ENCODE results near the gene FHIP1A.

The FHIP1A gene

DNA sequence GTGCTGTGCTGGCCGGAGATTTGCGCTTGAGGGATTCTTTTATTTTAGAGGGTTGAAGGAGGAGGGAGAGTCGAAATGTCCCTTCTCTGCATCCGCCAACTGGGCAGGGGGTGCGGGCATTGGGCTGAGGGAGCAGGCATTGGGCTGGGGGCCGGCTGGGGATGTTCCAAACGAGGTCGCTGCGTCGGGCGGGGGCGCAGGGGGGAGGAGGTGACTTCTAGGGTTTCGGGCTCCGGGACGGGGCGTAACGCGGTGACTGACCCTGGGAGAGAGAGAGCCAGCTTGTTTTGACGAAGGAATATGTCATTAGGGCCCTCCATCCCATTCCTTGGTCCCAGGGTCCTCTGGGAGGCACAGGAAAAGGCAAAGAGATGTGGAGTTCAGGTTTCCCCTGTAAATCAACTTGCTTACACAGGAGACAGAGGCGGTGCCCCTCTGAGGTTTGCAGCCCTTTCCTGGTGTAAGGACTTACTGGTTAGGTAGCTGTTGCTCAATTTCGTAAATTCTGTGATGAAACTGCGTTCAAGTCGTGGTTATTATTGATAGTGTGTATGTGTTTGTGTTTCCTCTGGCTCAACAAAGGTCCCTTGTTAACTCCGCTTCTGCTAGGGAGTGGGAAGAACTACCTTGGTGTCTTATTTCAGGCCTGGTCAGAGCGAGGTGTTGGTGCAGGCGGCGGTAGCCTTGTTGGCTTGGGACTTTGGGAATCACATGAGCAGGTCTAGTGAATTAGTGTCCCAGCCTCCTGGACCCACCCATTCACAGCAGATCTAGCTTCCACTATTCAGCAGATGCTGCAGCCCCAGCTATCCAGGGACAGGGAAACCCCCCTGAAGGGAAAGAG is 716 bp downstream of the FHIP1A start:
- peak overlapping the region; percentile 51 to 73 (median 65); a peak in 19 of 20 replicates for H3K4me3 ChIP-seq
- no peaks in the 10 kb centered on the region for H3K9me3 ChIP-seq (replicated peaks in 1 of 11)
- H3K36me3 ChIP-seq = no peaks in the 10 kb centered on the region
- peak overlapping the region in 7 of 11 experiments; percentile 39 to 71 (median 58); a peak in 9 of 22 replicates for H3K9ac ChIP-seq
- H4K20me1 ChIP-seq = peaks cover 0 to 13% (median 0%) of the 10 kb centered on the region in 11 experiments; a peak in 3 of 22 replicates
- H3K4me1 ChIP-seq = peaks cover 18 to 32% (median 27%) of the 10 kb centered on the region in 10 experiments
- peak in 1 of 11 experiments; percentile 21; a peak in 1 of 22 replicates for TF ChIP-seq Cebpa-rat (IDR thresholded peaks at IDR 0.05)
- H3K4me2 ChIP-seq = peak overlapping the region; percentile 85 to 99 (median 92)
- H3K27ac ChIP-seq = peak overlapping the region in 2 of 11 experiments; percentile 10 to 54; a peak in 3 of 22 replicates
- peaks cover 20 to 34% (median 29%) of the 10 kb centered on the region in 11 experiments for H3K27me3 ChIP-seq

DNA sequence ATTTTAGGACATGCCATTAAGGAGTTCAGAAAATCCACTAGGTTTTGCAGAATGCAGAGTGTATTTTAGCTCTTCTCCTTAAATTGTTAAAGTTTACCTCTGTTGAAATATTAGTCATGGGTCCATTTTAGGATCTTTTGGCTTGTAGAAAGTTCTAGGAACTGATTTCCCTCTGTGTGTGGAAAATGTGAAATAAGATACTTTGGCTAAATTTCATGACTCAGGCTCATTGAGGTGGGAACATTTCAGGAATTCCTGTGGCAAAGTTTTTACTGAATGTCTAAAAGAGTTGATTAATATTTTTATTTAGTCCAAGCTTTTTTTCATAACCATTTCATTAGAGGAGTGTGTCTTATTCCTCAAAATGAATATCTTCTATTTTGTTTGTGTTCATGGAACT is 7.0 kb downstream of the FHIP1A start:
- peaks cover 0 to 22% (median 0%) of the 10 kb centered on the region in 10 experiments; a peak in 7 of 20 replicates for H3K4me1 ChIP-seq

DNA sequence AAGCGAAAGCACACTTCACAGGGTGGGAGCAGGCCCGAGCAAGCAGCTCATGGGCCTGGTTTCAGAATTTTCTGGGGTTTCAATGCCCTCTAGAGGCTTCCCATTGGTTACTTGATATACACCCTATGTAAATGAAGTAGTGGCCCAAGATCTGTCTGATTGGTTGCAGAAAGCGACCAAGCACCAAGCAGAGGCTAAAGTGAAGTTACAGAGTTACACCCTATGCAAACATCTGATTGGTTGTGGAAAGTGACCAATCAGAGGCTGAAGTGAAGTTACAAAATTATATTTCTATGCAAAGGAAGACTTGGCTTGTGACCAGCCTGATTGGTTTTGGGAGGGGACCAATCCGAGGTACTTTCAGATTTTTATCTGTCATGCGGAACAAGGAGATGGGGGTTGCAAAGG is 8.2 kb downstream of the FHIP1A start:
- Histone ChIP-seq H3K36me3 (no peaks in the 10 kb centered on the region), H3K27ac (no peak overlapping the region), H3K4me3 (no peak overlapping the region), H3K4me2 (no peak overlapping the region), H3K9ac (no peak overlapping the region), H3K27me3 (no peaks in the 10 kb centered on the region), H4K20me1 (no peaks in the 10 kb centered on the region), H3K9me3 (replicated peaks in 1 of 11) (no peaks in the 10 kb centered on the region), H3K4me1 (peaks cover 0 to 22% (median 0%) of the 10 kb centered on the region in 10 experiments; a peak in 7 of 20 replicates)
- TF ChIP-seq Cebpa-rat (IDR thresholded peaks at IDR 0.05) = no peak

More for the DNA sequence above, 7.0 kb downstream of the FHIP1A start:
- TF ChIP-seq Cebpa-rat (IDR thresholded peaks at IDR 0.05) = no peak
- Histone ChIP-seq H3K36me3 (no peaks in the 10 kb centered on the region), H3K27ac (no peak overlapping the region), H3K9ac (no peak overlapping the region), H4K20me1 (no peaks in the 10 kb centered on the region), H3K4me2 (no peak overlapping the region), H3K27me3 (peaks cover 0 to 4% (median under 1%) of the 10 kb centered on the region in 11 experiments; a peak in 6 of 22 replicates), H3K9me3 (replicated peaks in 1 of 11) (no peaks in the 10 kb centered on the region), H3K4me3 (no peak overlapping the region)

DNA sequence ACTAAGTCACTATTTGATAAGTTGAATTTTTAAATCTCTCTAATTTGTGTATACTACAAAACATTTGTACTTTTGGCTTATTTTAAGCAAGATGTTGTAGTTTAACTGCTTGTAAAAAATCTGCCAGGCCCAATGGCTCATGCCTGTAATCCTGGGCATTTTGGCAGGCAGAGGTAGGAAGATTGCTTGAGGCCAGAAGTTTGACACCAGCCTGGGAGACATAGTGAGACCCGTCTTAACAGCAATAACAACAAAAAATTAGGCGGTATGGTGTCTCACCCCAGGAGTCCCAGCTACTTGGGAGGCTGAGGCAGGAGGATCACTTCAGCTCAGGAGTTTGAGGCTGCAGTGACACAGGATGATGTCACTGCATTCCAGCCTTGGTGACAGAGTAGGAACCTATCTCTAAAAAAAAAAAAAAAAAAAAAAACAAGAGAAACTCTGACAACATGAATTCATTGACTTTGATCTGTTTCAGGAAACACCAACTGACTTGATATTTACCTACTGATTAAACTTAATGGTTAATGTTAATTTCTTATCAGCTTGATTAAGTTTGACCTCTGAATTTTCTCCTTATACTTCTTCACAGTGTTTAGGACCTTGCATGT is 8.9 kb downstream of the FHIP1A start:
- Histone ChIP-seq H3K4me3 (no peak overlapping the region), H3K4me2 (no peak overlapping the region; a peak in 1 of 22 replicates), H3K4me1 (peaks cover 0 to 22% (median 0%) of the 10 kb centered on the region in 10 experiments; a peak in 7 of 20 replicates), H3K36me3 (no peaks in the 10 kb centered on the region), H4K20me1 (no peaks in the 10 kb centered on the region), H3K9me3 (replicated peaks in 1 of 11) (no peaks in the 10 kb centered on the region), H3K27ac (no peak overlapping the region), H3K27me3 (no peaks in the 10 kb centered on the region), H3K9ac (no peak overlapping the region)
- no peak for TF ChIP-seq Cebpa-rat (IDR thresholded peaks at IDR 0.05)

DNA sequence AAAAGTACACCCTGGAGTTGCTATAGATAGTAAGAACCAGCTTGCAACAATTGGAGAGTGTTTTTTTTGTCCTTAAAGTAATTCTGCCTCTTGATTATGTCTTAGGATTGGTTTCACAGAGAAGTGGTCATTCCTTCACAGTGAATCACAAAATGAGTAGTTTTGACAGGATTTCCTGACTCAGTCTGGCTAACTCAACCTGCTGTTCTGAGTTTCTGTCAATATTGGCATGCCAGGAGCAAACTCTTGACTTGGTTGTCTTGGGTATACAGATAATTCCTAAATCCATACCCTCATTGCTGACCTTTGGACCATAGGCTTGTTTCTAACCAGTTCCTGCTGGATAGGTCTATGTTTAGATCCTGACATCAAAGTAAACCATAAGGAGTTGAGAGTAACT is 9.4 kb downstream of the FHIP1A start:
- TF ChIP-seq Cebpa-rat (IDR thresholded peaks at IDR 0.05) = no peak
- Histone ChIP-seq H3K4me2 (peak overlapping the region in 2 of 11 experiments; percentile 14 to 43; a peak in 5 of 22 replicates), H3K9me3 (replicated peaks in 1 of 11) (no peaks in the 10 kb centered on the region), H3K36me3 (no peaks in the 10 kb centered on the region), H3K27me3 (no peaks in the 10 kb centered on the region), H3K4me3 (no peak overlapping the region), H4K20me1 (no peaks in the 10 kb centered on the region), H3K9ac (no peak overlapping the region), H3K27ac (no peak overlapping the region), H3K4me1 (peaks cover 0 to 22% (median 0%) of the 10 kb centered on the region in 10 experiments; a peak in 7 of 20 replicates)

DNA sequence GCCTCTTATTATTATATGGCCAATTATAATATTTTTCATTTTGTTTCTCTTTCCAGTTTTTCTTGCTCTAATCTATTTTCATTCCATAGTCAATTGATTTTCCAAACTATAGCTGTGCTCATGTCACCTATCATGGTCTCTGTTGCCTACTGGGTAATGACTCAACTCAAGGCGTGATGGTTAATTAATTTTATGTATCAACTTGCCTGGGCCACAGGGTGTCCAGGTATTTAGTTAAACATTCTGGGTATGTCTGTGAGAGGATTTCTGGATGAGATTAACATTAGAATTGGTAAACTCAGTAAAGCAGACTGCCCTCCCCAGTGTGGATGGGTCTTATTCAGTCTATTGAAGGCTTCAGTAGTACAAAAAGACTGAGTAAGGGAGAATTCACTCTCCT is 9.9 kb downstream of the FHIP1A start:
- no peak overlapping the region; a peak in 1 of 22 replicates for H3K27ac ChIP-seq
- H3K9me3 ChIP-seq (replicated peaks in 1 of 11) = no peaks in the 10 kb centered on the region
- H3K9ac ChIP-seq = no peak overlapping the region
- peaks cover 0 to 22% (median 0%) of the 10 kb centered on the region in 10 experiments; a peak in 7 of 20 replicates for H3K4me1 ChIP-seq
- H3K4me2 ChIP-seq = peak overlapping the region in 5 of 11 experiments; percentile 14 to 43 (median 32); a peak in 6 of 22 replicates
- TF ChIP-seq Cebpa-rat (IDR thresholded peaks at IDR 0.05) = no peak
- H3K27me3 ChIP-seq = no peaks in the 10 kb centered on the region
- no peak overlapping the region for H3K4me3 ChIP-seq
- no peaks in the 10 kb centered on the region for H4K20me1 ChIP-seq
- H3K36me3 ChIP-seq = no peaks in the 10 kb centered on the region

DNA sequence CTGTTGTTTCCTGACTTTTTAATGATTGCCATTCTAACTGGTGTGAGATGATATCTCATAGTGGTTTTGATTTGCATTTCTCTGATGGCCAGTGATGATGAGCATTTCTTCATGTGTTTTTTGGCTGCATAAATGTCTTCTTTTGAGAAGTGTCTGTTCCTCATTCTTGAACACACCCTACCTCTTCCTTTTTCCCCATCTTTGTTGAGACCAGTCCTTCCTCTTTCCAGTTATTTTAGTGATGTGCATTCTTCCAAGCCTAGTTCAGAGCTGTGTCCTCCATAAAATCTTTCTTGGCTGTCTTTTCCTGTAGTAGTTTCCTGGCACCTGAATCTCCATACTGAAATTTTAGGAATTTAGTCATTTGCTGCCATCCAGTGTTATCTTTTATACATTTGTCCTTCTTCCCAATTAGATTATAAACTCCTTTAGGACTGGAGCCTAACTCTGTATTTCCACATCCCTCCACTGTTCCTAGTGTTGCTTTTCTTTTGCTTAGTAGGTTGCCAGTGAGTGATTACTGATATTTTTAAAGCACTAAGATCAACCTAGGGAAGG is 11.4 kb downstream of the FHIP1A start:
- Histone ChIP-seq H3K27ac (no peak overlapping the region), H4K20me1 (no peaks in the 10 kb centered on the region), H3K4me2 (peak overlapping the region in 3 of 11 experiments; percentile 6 to 56 (median 36); a peak in 4 of 22 replicates), H3K4me1 (peaks cover 0 to 22% (median 0%) of the 10 kb centered on the region in 10 experiments; a peak in 7 of 20 replicates), H3K27me3 (no peaks in the 10 kb centered on the region), H3K36me3 (no peaks in the 10 kb centered on the region), H3K4me3 (no peak overlapping the region), H3K9me3 (replicated peaks in 1 of 11) (no peaks in the 10 kb centered on the region), H3K9ac (no peak overlapping the region)
- no peak for TF ChIP-seq Cebpa-rat (IDR thresholded peaks at IDR 0.05)

DNA sequence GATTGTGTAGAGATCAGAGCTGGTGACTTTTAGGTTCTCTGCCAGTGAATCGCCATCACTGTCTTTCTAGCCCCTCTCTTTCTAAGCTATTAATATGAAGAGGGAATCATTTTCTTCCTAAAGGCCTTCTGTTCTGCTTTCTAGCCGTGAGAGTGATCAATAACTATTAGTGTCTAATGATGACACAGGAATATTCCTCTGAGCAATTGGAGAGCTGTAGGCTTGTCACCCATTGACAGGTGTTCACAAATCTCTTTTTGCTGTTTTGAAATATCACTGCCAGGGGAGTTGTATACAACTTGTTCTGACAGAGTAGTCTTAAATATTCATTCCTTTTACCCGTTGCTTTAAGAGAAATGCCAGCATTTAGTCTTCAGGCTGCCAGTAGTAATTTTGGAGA is 13.9 kb downstream of the FHIP1A start:
- TF ChIP-seq Cebpa-rat (IDR thresholded peaks at IDR 0.05) = no peak
- Histone ChIP-seq H3K4me2 (no peak overlapping the region), H3K27me3 (no peaks in the 10 kb centered on the region), H3K27ac (no peak overlapping the region), H4K20me1 (no peaks in the 10 kb centered on the region), H3K4me1 (peaks cover 0 to 22% (median 0%) of the 10 kb centered on the region in 10 experiments; a peak in 7 of 20 replicates), H3K9me3 (replicated peaks in 1 of 11) (no peaks in the 10 kb centered on the region), H3K36me3 (no peaks in the 10 kb centered on the region), H3K9ac (no peak overlapping the region), H3K4me3 (no peak overlapping the region)

DNA sequence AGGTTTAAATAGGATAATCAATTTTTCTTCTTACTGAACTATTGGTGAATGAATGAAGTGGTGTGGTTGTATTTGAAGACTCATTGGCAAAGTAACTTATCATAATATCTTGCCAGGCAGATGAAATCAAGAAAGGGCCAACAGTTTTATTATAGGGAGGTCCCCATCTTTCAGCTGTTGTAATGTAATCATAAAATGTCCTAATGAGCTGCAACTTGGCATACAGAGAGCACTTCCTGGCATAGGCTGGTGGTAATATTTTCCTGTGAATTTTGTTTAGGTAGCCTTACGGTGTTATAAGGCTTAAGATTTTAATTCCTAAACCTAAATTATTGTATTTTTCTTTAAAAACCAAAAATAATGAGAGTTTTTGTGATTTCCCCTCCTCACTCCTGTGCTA is 17.5 kb downstream of the FHIP1A start:
- Histone ChIP-seq H3K27ac (no peak overlapping the region), H3K4me1 (no peaks in the 10 kb centered on the region), H4K20me1 (no peaks in the 10 kb centered on the region), H3K36me3 (no peaks in the 10 kb centered on the region), H3K27me3 (no peaks in the 10 kb centered on the region), H3K9ac (no peak overlapping the region), H3K4me2 (no peak overlapping the region), H3K4me3 (no peak overlapping the region), H3K9me3 (replicated peaks in 1 of 11) (no peaks in the 10 kb centered on the region)
- TF ChIP-seq Cebpa-rat (IDR thresholded peaks at IDR 0.05) = no peak

All from BLaER1 treated with 17β-estradiol and CSF1 and Interleukin-3, amounts not matched to agents 10 nM and 100 nM (cell line).